Measurements from ENCODE around the gene MRI1.

GRCh38 chr19:13821292-13821691 is 57.0 kb downstream of the MRI1 start:
- no peak for TF ChIP-seq CTCF (IDR thresholded peaks at IDR 0.05 in 4 of 5, conservative IDR thresholded peaks at IDR 0.05 in 1 of 5)
- no peak for TF ChIP-seq POLR2A (IDR thresholded peaks at IDR 0.05)
